HG03280 (cell line): ENCODE results near the gene DACH1.

Source experiments
- ATAC-seq: cut with Tn5 transposase; IDR thresholded peaks from one replicate; pipeline ENCODE4 v1.9.1; 2021; ENCODE audit warnings: mild to moderate bottlenecking, moderate library complexity; ENCODE audit not compliant: unreplicated experiment

The DACH1 gene

DNA sequence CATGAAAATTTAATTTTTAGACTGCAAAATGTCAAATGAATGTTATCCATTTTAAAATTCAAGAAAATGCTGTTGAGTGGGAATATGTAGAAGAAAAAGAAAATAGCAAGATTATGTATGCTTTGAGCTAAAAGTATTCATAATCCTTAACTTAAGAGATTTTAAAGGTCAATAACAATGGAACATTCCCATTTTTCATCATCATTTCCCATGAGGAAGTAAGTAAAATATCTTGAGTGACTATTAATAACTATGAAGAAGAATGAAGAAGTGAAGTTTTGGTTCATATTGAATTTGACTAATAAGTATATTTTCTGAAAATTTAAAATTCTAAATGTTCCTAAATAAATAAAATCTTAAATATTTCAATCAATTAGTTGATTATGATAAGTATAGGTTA is 273.4 kb downstream of the DACH1 start:
- no peak for ATAC-seq

DNA sequence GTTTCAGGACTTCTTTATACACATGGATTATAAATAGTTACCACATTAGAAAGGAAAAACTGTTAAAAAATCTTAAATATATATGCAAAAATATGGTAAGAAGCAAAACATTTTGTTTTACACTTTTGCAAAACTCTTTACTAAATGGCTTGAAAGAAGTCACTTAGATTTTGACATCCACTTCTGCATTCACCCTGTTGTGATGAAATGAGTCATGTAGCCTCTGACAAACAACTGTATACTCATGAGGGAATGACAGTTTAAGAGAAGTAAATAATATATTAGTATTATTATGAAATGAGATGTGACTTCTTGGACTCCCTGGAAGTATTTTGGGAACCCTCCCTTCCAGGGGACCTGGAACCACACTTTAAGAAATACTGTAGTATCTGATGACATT is 275.6 kb downstream of the DACH1 start:
- ATAC-seq: no peak

DNA sequence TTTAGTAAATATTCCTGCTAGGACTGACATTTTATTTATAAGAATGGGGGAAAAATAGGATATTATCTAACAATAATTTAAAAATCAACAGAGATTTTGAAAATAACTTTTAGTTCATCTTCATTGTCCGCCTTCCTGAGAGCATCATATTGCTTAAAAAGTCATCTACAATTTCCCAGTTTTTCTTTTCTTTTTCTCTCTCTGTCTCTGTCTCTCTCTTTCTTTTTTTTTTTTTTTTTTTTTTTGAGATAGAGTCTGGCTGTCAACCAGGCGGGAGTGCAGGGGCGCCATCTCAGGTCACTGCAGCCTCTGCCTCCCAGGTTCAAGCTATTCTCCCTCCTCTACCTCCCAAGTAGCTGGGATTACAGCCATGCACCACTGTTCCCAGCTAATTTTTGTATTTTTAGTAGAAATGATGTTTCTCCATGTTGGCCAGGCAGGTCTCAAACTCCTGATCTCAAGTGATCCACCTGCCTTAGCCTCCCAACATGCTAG is 276.3 kb downstream of the DACH1 start:
- no peak for ATAC-seq

DNA sequence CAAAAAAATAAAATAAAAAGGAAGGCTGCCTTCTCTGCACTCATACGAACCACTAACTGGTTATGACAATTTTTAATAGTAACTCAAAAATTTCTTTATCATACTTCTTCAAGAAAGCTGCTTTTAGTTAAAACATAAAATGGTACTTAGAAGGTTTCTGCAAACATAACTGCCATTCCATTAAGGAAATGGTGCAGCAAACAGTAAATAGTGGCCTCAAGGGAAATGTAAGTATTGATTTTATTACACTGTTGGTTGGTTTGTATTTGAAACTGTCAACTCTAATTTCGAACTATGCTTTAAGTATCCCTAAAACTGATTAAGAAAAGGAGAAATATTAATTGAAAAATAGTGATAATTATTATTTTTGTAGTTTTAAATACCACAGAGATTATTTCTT is 278.0 kb downstream of the DACH1 start:
- no peak for ATAC-seq

DNA sequence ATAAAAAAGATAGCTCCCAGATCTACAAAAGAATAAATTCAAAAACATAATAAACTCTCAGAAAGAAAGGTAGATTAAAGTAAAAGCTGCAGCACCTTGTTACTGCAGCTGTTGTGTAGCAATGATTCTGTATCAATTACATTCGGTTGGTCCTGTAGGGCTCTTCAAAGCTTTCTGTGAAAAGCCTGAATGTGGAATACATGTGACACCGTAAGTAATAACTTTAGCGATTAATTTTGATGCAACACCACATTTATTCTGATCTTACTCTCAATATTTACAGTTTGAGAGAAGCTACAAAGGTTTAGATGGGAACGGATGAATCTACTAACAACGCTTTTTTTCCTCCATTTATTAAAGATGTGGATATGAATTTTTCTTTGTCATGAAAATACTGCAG is 279.2 kb downstream of the DACH1 start:
- ATAC-seq: no peak

DNA sequence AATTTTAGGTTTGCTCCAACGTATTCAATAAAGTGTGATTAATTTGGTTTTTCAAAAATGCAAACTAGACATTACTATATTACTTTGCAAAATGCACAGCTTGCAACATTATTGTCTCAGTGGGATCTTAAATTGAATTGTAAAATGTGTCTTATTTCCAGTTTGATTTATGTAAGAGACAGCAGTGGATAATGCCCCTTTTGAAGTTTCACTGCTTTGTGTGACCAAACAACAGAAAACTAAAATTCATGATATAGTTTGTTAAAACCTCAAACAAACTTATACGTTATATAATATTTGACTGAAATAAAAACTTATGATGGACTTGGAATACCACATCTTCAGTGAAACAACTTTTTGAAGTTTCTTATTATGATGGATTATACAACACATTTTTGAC is 279.8 kb downstream of the DACH1 start:
- ATAC-seq: no peak

DNA sequence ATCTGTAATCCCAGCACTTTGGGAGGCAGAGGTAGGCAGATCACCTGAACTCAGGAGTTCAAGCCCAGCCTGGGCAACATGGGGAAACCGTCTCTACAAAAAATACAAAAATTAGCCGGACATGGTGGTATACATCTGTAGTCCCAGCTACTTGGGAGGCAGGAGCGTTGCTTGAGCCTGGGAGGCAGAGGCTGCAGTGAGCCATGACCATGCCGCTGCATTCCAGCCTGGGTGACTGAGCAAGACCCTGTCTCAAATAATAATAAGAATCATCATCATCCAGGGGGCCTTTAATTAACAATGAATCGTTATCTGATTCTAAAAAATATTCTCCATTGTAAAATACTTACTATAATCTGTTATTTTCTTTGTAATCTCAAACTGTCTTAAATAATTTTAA is 283.4 kb downstream of the DACH1 start:
- ATAC-seq: no peak

DNA sequence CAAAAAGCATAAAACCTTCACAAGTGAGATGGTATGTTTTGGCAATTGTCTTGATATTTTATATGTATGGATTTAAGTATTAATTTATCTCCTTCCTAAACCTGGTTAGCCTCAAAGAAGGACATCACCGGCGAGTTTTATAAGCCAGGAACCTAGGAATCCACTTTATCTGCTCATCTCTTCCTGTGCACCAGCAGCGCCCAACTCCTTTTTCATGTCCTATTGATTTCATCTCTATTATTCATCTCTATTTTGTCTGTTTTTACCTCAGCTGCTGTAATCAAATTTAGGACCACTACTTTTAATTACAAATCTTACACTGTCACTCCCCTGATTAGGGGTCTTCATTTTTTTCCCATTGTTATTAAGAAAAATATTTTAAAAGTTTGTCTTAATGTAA is 286.4 kb downstream of the DACH1 start:
- ATAC-seq: no peak

DNA sequence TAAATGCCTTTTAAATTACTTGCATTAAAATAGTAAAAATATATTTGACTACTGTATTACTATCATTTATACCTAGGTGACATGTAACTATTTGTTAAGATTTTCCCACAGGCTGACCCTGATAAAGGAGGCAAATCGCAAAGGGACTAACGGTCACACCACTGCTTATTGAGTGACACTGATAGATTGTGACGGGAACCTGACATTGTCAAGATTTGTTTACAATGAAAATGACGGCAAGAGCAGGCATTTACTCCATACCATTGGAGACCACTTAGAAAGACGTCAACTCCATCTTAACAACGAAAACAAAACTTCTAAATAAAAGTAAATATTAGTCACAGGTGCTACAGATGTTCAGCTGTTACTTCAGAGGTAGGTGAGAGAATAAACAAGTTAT is 289.0 kb downstream of the DACH1 start:
- no peak for ATAC-seq

DNA sequence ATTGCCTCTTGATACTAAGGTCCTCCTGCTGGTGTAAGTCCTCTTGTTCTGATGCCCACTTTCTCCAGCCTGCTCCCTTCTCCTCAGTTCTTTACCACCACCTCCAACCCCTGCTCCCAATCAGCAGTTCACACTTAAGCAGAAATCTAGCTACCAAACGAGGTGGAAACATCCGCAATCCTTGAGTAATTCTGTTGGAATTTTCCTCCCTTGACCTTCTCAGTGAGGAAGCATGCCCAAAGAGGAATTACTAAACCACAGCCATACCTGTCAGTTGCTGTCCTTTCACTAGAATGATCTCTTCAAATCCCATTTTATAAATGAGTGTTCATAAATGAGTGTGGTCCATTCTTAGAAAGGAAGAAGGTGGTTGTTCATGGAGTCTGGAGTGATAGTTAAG is 289.9 kb downstream of the DACH1 start:
- no peak for ATAC-seq

DNA sequence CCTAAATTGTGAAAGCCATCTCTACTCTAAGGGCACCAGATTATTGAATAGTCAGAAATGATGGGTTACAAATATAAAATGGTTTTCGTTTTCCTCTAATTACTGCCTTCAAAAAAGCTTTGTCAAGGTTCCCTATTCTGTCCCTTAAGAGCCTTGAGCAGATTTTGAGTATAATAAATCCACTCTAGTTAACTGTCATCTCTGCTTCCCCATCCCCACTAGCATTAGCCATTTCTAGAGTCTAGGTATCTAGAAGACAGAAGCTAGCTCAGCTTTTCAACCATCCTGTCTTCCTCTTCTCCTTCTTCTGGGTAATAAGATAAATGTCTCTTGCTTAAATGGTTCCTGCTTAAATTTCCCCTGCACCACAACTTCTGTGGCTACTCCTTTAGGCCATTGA is 290.4 kb downstream of the DACH1 start:
- ATAC-seq: no peak

DNA sequence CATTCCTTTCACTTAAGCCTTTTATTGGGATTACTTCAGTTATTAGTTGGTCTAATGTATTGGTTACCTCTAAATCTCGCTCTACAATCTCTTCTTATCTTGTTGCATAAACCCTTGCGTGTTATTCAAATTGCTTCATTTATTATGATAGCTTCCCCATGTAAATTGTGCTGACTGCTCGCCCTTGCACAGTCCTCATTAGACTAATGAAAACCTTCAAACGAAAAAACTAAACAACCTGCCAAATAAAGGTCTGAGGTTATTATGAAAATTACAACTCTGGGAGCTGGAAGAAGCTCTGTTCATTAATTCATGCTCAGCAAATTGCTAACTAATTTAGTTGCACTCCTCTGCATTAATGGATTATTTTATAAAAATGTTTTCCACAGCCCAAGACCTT is 320.1 kb downstream of the DACH1 start:
- no peak for ATAC-seq

DNA sequence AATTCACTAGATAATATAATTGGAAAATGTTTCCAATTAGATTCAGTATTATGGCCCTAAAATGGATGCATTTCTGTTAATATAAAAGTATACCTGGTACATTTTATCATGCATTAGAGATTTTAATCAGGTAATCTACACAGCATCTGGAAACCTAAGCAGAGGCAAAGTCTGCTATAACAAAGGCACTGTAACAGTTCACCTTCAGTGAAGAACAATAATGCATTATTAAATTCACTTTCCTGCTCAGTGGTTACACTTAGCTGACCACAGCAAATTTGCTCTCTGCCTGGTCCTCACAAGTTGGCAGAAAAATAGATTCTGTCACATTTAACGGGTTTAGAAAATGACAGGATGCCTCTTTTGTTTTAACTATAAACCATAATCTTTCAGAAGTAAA is 326.9 kb downstream of the DACH1 start:
- no peak for ATAC-seq

DNA sequence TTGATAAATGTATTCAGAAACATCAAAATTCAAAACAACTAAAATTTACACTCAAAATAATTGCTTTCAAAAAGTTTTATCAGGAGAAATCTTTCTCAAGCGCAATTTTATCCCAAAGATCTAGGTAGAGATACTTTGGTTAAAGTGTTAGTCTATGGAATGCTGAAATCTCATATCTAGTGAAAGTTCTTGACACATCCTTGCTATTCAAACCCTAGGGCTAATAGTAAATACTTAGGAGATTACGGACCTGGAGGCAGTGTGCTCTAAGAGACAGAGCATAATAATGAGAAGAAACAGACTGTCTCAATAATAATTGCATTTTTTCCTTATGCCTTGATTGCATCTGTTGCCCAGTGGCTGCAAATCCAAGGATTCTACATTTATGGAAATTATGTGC is 330.8 kb downstream of the DACH1 start:
- ATAC-seq: no peak

DNA sequence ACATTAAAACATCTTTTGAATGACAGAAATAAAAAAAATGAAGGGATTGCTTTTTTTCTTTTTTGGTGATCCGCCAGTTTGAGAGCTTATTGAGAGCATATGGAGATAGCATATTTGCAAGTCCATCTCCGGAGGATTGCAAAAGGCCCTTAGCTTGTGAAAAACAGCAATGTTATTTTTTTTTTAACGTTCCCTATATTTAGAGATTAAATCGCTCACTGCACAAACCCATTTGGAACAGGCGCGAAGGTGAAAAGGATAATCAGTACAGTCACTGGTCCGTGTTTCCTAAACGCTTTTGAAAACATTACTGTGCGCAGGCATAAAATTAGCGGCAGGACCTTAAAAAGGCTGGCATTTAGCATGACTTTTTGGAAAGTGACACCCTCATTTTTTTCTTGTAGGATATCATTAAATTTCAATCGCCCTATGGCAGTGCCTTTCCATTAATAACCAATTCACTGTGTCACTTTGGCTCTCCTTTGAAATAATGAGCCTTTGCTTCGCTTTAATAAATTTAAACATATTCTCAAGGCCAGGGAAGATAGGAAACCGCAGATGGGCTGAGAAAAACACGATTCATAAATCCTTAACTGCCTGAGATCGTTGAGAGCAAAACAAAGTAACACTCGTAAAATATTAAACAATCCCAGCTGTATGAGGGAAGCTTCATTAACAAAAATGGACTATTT is 342.2 kb downstream of the DACH1 start:
- no peak for ATAC-seq

DNA sequence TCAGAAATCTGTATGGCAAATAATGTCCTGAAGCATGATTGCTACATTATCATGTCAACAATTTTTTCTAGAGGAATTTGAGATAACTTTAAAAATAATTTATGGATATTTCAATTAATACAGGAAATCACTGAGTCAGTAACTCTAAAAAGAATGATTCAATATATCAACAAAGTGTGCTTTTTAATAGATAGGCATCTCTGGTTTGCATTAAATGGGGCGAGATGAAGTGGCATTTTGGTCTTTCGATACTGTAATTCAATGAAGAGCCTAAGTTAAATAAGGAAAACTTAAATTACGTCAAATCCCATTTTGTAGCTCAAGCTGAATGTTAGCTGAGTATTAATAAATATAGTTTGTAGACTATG is 342.8 kb downstream of the DACH1 start:
- no peak for ATAC-seq

DNA sequence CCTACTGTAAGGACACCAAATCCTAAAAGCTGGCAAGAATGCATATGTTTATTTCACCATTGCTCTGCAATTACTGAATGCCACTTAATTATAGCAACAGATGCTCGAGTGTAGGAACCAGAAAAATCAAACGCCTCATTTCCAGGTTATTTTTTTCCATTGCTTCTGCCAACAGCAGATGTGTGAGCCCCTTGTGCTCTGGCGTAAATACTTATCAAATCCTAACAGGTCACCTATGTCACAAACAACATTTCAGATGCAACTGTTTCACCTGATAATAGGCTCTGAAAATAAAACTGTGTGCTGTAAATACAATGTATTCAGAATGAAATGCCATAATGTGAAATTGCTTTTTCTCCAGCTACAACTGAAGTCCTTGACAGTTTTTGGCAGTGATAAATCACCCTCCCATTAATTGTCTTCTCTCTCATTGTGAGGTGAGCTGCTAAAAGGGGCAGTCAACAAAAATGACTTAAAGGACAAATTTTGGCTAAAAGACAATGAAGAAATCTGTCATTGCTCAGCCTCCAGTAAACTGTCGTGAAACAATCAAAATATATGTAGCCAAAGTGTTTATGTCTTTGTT is 344.0 kb downstream of the DACH1 start:
- ATAC-seq: no peak

DNA sequence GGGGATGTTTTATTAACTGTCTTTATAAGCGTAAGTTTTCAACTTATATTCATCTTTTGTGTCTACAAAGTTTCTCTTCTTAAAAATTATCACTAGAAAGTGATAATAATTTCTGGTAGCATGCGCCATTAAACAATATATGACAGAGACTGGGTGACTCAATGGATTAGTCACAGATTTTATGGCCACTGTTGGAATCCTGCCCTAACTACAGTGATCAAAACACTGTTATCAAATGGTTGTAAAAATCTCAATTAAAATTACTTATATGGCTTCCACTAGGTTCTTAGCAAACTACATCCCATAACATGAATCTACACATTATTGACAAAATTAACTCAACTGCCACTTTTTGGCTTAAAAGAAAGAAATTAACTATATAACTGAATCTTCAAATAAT is 350.0 kb downstream of the DACH1 start:
- no peak for ATAC-seq

DNA sequence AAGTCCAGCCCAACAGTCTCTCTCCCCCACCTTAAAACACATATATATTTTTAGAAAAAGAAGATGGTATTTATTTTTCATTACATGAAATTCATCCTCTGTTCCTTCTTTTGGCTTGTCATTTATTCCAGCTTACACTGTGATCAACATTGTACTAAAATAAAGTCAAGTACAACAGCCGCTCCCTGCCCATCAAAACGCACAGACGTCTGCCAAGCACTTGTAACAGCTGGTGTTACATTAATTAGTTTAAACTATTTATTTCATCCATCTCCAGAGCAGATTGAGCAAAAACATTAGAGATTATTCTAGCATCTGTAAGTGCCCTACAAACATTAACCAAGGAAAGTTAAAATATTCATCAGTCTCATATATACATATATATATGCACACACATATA is 350.5 kb downstream of the DACH1 start:
- no peak for ATAC-seq

DNA sequence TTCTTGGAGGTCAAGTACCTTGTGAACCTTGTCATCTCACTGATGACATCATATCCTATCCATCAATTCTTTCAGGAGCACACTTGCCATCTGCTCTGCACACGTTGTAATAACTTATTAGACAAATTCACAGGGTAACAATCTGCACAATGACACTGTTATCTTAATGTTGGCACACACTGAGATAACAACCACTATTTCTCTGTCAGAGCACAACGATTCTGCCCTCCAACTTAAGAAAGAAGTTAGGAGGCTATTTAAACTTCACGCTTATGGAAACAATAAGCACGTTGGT is 351.3 kb downstream of the DACH1 start:
- no peak for ATAC-seq

DNA sequence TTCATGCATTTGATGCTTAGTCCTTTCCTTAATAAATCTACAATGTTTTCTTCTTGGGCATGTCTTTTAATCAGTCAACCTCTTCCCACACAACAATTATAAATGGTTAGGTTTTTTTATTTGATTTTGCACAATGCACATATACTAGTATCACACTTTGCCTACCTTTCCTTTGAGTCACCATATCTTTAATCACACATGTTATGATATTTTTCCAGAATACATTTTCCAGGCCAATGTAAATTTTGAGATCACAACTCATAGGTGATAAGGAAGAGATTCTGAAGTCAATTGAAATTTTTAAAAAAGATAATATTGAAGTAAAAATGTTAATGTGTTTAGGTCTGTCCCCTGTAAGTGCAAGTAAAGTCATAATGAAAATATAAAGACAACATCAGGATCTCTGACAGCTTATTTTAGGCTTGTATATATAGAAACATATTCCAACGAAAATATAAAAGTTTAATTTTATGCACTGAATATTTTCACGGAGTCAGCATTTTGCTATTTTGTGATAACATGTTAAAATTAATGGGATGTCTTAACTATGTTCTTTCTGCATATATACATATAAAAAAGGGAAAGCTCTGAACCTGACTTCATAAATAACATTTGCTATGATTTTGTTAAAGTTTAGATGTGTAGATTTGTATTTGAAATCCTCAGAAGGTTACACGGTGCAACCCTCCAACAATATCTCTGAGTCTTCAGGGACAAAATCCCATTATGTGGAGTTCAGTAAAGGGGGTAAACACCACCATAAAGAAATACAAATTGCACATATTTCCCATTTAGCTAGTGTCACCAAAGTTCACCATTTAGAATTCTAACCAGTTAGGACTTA is 351.9 kb downstream of the DACH1 start:
- ATAC-seq: no peak

DNA sequence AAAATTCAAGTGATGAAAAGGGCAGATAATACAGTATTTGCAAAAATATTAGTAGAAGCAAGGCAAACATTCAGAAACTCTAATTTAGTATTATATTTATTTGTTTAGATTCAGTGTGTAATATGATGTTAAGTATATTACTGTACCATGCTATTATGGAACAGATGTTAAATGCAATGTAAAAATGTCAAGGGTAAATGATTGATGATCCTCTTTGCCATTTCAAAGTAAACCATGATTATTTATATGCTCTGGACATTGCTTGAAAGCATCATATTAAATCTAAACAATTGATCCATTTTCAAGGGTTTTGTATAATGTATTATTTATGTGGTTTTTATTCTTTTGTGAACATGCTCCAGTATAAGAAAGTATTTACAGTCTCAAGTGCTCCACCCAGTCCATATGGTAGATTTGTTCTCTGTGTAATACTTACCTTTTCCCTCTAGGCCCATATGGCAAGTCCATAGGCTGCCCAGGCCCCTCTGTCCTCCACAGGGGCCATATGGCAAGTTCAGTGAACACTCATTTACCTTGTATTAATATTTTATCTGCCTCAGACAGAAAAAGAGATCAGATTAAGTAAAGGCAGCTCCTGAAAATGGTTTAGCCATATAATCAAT is 353.5 kb downstream of the DACH1 start:
- no peak for ATAC-seq
